HEK293 (cell line): Measurements from ENCODE around the gene PRCC.

Experiments used
- GFI1B ChIP-seq: fragments of 450-650 bp; formaldehyde crosslinking; IDR thresholded peaks from 2 replicates; pipeline ENCODE4 v1.5.1; 2016; ENCODE audit warnings: missing biosample characterization, missing genetic modification characterization
- KLF9 ChIP-seq: fragments of 450-650 bp; formaldehyde crosslinking; IDR thresholded peaks from 2 replicates; pipeline ENCODE4 v1.5.1; 2016; ENCODE audit warnings: missing biosample characterization, missing genetic modification characterization, low read depth
- MYNN ChIP-seq: fragments of 450-650 bp; formaldehyde crosslinking; IDR thresholded peaks from 2 replicates; pipeline ENCODE4 v1.5.1; 2016; ENCODE audit warnings: missing biosample characterization, missing genetic modification characterization, borderline replicate concordance
- RBAK ChIP-seq: fragments of 450-650 bp; formaldehyde crosslinking; IDR thresholded peaks from 2 replicates; pipeline ENCODE4 v1.5.1; 2016; ENCODE audit warnings: missing biosample characterization, missing genetic modification characterization
- SP7 ChIP-seq: fragments of 450-650 bp; formaldehyde crosslinking; IDR thresholded peaks from 2 replicates; pipeline ENCODE4 v1.5.1; 2016; ENCODE audit warnings: missing biosample characterization, missing genetic modification characterization
- WT1 ChIP-seq: fragments of 450-650 bp; formaldehyde crosslinking; IDR thresholded peaks from 2 replicates; pipeline ENCODE4 v1.5.1; 2016; ENCODE audit warnings: missing biosample characterization, missing genetic modification characterization
- YY1 ChIP-seq: fragments of 450-650 bp; formaldehyde crosslinking; IDR thresholded peaks from 2 replicates; pipeline ENCODE4 v1.5.1; 2018; ENCODE audit warnings: missing biosample characterization, missing genetic modification characterization
- ZBTB1 ChIP-seq: fragments of 450-650 bp; formaldehyde crosslinking; IDR thresholded peaks from 2 replicates; pipeline ENCODE4 v1.5.1; 2016; ENCODE audit warnings: missing biosample characterization, missing genetic modification characterization
- ZBTB20 ChIP-seq: fragments of 450-650 bp; formaldehyde crosslinking; IDR thresholded peaks from 2 replicates; pipeline ENCODE4 v1.5.1; 2016; ENCODE audit warnings: missing biosample characterization, missing genetic modification characterization
- ZIC2 ChIP-seq: fragments of 450-650 bp; formaldehyde crosslinking; IDR thresholded peaks from 2 replicates; pipeline ENCODE4 v1.5.1; 2016; ENCODE audit warnings: missing biosample characterization, missing genetic modification characterization
- ZNF140 ChIP-seq: fragments of 450-650 bp; formaldehyde crosslinking; IDR thresholded peaks from 2 replicates; pipeline ENCODE4 v1.5.1; 2016; ENCODE audit warnings: missing biosample characterization, missing genetic modification characterization
- ZNF266 ChIP-seq: fragments of 450-650 bp; formaldehyde crosslinking; IDR thresholded peaks from 2 replicates; pipeline ENCODE4 v1.5.1; 2016; ENCODE audit warnings: missing biosample characterization, missing genetic modification characterization, low read depth
- ZNF311 ChIP-seq: fragments of 450-650 bp; formaldehyde crosslinking; IDR thresholded peaks from 2 replicates; pipeline ENCODE4 v1.5.1; 2017; ENCODE audit warnings: missing biosample characterization, missing genetic modification characterization, borderline replicate concordance
- ZNF335 ChIP-seq: fragments of 450-650 bp; formaldehyde crosslinking; conservative IDR thresholded peaks from 2 replicates; pipeline ENCODE4 v1.5.1; 2016; ENCODE audit warnings: missing biosample characterization, missing genetic modification characterization
- ZNF341 ChIP-seq: fragments of 450-650 bp; formaldehyde crosslinking; IDR thresholded peaks from 2 replicates; pipeline ENCODE4; 2016; ENCODE audit warnings: low read depth, missing biosample characterization, missing genetic modification characterization
- ZNF530 ChIP-seq: fragments of 450-650 bp; formaldehyde crosslinking; IDR thresholded peaks from 2 replicates; pipeline ENCODE4 v1.5.1; 2016; ENCODE audit warnings: low read depth, missing biosample characterization, missing genetic modification characterization
- ZNF544 ChIP-seq: fragments of 450-650 bp; formaldehyde crosslinking; IDR thresholded peaks from 2 replicates; pipeline ENCODE4 v1.5.0; 2017; ENCODE audit warnings: missing biosample characterization, missing genetic modification characterization
- ZNF664 ChIP-seq: fragments of 450-650 bp; formaldehyde crosslinking; IDR thresholded peaks from 2 replicates; pipeline ENCODE4 v1.5.1; 2016; ENCODE audit warnings: missing biosample characterization, missing genetic modification characterization
- ZNF837 ChIP-seq: fragments of 450-650 bp; formaldehyde crosslinking; IDR thresholded peaks from 2 replicates; pipeline ENCODE4 v1.5.1; 2016; ENCODE audit warnings: missing biosample characterization, missing genetic modification characterization
- TF ChIP-seq, protein P1 (sequence below): fragments of 450-650 bp; formaldehyde crosslinking; IDR thresholded peaks from 2 replicates; pipeline ENCODE4 v1.5.1; 2016; ENCODE audit warnings: missing biosample characterization, missing genetic modification characterization
- TF ChIP-seq, protein P2 (sequence below): fragments of 450-650 bp; formaldehyde crosslinking; IDR thresholded peaks from 2 replicates; pipeline ENCODE4 v1.5.1; 2017; ENCODE audit warnings: missing biosample characterization, missing genetic modification characterization
- TF ChIP-seq, protein P3 (sequence below): fragments of 450-650 bp; formaldehyde crosslinking; IDR thresholded peaks from 2 replicates; pipeline ENCODE4 v1.5.1; 2016; ENCODE audit warnings: missing biosample characterization, missing genetic modification characterization
- TF ChIP-seq, protein P4 (sequence below): fragments of 450-650 bp; formaldehyde crosslinking; IDR thresholded peaks from 2 replicates; pipeline ENCODE4 v1.5.1; 2017; ENCODE audit warnings: missing biosample characterization, missing genetic modification characterization
- TF ChIP-seq, protein P5 (sequence below): fragments of 450-650 bp; formaldehyde crosslinking; IDR thresholded peaks from 2 replicates; pipeline ENCODE4 v1.5.1; 2017; ENCODE audit warnings: missing biosample characterization, missing genetic modification characterization
- TF ChIP-seq, protein P6 (sequence below): fragments of 450-650 bp; formaldehyde crosslinking; IDR thresholded peaks from 2 replicates; pipeline ENCODE4 v1.5.1; 2016; ENCODE audit warnings: missing biosample characterization, missing genetic modification characterization
- TF ChIP-seq, protein P7 (sequence below): fragments of 450-650 bp; formaldehyde crosslinking; IDR thresholded peaks from 2 replicates; pipeline ENCODE4 v1.5.1; 2017; ENCODE audit warnings: missing biosample characterization, missing genetic modification characterization
- TF ChIP-seq, protein P8 (sequence below): fragments of 450-650 bp; formaldehyde crosslinking; IDR thresholded peaks from 2 replicates; pipeline ENCODE4 v1.5.1; 2016; ENCODE audit warnings: missing biosample characterization, missing genetic modification characterization

PRCC gene

DNA sequence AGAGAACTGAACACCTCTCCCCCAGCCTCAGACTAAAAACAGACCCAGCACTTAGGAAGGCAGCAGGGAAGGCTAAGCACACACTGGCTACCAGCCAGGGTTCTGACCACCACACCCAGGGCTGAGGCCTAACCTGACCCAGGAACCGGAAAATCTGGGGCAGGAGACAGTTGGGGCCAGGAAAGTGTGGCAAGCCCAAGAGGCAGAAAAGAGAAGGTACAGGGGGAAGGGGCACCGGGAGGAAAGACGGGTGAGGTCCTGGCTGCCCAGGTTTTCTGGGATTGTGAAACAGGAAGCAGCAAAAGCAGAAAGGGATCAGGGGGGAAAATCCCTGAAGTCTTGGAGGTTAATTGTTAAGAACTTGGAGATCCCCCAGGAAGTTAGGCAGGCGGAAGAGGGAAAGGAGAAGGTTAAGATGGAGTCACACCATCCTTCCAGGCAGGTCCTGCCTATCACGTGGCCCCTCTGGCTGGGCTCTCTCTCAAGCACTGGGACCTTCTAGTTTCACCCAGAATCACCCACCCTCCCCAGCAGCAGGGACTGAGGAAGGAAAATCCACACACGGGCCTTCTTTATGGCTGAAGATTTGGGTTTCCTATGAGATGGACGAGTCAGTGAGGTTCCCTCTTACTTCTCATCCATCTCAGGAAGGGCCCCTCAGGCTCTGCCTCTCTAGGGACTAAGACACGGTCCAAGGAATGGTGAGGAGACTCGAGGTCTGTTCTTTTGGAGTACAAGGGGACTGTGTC lies 18.5 kb upstream of the PRCC start (continued):
- TF ChIP-seq ZNF266 (tag by site-specific recombination) = no peak
- no peak for TF ChIP-seq ZNF544 (tag by site-specific recombination)
- TF ChIP-seq MYNN = no peak
- TF ChIP-seq, protein P1, sequence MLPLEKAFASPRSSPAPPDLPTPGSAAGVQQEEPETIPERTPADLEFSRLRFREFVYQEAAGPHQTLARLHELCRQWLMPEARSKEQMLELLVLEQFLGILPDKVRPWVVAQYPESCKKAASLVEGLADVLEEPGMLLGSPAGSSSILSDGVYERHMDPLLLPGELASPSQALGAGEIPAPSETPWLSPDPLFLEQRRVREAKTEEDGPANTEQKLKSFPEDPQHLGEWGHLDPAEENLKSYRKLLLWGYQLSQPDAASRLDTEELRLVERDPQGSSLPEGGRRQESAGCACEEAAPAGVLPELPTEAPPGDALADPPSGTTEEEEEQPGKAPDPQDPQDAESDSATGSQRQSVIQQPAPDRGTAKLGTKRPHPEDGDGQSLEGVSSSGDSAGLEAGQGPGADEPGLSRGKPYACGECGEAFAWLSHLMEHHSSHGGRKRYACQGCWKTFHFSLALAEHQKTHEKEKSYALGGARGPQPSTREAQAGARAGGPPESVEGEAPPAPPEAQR (tag by site-specific recombination) = no peak
- TF ChIP-seq ZNF530 (tag by site-specific recombination) = no peak
- TF ChIP-seq, protein P2, sequence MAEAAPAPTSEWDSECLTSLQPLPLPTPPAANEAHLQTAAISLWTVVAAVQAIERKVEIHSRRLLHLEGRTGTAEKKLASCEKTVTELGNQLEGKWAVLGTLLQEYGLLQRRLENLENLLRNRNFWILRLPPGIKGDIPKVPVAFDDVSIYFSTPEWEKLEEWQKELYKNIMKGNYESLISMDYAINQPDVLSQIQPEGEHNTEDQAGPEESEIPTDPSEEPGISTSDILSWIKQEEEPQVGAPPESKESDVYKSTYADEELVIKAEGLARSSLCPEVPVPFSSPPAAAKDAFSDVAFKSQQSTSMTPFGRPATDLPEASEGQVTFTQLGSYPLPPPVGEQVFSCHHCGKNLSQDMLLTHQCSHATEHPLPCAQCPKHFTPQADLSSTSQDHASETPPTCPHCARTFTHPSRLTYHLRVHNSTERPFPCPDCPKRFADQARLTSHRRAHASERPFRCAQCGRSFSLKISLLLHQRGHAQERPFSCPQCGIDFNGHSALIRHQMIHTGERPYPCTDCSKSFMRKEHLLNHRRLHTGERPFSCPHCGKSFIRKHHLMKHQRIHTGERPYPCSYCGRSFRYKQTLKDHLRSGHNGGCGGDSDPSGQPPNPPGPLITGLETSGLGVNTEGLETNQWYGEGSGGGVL (tag by site-specific recombination) = no peak
- TF ChIP-seq, protein P3, sequence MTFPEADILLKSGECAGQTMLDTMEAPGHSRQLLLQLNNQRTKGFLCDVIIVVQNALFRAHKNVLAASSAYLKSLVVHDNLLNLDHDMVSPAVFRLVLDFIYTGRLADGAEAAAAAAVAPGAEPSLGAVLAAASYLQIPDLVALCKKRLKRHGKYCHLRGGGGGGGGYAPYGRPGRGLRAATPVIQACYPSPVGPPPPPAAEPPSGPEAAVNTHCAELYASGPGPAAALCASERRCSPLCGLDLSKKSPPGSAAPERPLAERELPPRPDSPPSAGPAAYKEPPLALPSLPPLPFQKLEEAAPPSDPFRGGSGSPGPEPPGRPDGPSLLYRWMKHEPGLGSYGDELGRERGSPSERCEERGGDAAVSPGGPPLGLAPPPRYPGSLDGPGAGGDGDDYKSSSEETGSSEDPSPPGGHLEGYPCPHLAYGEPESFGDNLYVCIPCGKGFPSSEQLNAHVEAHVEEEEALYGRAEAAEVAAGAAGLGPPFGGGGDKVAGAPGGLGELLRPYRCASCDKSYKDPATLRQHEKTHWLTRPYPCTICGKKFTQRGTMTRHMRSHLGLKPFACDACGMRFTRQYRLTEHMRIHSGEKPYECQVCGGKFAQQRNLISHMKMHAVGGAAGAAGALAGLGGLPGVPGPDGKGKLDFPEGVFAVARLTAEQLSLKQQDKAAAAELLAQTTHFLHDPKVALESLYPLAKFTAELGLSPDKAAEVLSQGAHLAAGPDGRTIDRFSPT (tag by site-specific recombination) = no peak
- TF ChIP-seq ZNF664 = no peak
- no peak for TF ChIP-seq RBAK (tag by site-specific recombination)
- no peak for TF ChIP-seq ZNF837
- no peak for TF ChIP-seq ZNF311 (tag by site-specific recombination)
- TF ChIP-seq, protein P4, sequence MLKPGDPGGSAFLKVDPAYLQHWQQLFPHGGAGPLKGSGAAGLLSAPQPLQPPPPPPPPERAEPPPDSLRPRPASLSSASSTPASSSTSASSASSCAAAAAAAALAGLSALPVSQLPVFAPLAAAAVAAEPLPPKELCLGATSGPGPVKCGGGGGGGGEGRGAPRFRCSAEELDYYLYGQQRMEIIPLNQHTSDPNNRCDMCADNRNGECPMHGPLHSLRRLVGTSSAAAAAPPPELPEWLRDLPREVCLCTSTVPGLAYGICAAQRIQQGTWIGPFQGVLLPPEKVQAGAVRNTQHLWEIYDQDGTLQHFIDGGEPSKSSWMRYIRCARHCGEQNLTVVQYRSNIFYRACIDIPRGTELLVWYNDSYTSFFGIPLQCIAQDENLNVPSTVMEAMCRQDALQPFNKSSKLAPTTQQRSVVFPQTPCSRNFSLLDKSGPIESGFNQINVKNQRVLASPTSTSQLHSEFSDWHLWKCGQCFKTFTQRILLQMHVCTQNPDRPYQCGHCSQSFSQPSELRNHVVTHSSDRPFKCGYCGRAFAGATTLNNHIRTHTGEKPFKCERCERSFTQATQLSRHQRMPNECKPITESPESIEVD = no peak
- no peak for TF ChIP-seq GFI1B
- TF ChIP-seq, protein P5, sequence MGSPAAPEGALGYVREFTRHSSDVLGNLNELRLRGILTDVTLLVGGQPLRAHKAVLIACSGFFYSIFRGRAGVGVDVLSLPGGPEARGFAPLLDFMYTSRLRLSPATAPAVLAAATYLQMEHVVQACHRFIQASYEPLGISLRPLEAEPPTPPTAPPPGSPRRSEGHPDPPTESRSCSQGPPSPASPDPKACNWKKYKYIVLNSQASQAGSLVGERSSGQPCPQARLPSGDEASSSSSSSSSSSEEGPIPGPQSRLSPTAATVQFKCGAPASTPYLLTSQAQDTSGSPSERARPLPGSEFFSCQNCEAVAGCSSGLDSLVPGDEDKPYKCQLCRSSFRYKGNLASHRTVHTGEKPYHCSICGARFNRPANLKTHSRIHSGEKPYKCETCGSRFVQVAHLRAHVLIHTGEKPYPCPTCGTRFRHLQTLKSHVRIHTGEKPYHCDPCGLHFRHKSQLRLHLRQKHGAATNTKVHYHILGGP (tag by site-specific recombination) = no peak
- TF ChIP-seq, protein P6, sequence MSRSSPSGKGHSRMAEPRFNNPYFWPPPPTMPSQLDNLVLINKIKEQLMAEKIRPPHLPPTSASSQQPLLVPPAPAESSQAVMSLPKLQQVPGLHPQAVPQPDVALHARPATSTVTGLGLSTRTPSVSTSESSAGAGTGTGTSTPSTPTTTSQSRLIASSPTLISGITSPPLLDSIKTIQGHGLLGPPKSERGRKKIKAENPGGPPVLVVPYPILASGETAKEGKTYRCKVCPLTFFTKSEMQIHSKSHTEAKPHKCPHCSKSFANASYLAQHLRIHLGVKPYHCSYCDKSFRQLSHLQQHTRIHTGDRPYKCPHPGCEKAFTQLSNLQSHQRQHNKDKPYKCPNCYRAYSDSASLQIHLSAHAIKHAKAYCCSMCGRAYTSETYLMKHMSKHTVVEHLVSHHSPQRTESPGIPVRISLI (tag by site-specific recombination) = no peak
- TF ChIP-seq ZBTB1 (tag by site-specific recombination) = no peak
- TF ChIP-seq ZBTB20 = peak; percentile 78
- TF ChIP-seq, protein P7, sequence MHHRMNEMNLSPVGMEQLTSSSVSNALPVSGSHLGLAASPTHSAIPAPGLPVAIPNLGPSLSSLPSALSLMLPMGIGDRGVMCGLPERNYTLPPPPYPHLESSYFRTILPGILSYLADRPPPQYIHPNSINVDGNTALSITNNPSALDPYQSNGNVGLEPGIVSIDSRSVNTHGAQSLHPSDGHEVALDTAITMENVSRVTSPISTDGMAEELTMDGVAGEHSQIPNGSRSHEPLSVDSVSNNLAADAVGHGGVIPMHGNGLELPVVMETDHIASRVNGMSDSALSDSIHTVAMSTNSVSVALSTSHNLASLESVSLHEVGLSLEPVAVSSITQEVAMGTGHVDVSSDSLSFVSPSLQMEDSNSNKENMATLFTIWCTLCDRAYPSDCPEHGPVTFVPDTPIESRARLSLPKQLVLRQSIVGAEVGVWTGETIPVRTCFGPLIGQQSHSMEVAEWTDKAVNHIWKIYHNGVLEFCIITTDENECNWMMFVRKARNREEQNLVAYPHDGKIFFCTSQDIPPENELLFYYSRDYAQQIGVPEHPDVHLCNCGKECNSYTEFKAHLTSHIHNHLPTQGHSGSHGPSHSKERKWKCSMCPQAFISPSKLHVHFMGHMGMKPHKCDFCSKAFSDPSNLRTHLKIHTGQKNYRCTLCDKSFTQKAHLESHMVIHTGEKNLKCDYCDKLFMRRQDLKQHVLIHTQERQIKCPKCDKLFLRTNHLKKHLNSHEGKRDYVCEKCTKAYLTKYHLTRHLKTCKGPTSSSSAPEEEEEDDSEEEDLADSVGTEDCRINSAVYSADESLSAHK (tag by site-specific recombination) = no peak
- TF ChIP-seq WT1 (tag by site-specific recombination) = no peak
- TF ChIP-seq KLF9 (tag by site-specific recombination) = no peak
- TF ChIP-seq SP7 = no peak; the same call in none of the 2 replicates
- TF ChIP-seq, protein P8, sequence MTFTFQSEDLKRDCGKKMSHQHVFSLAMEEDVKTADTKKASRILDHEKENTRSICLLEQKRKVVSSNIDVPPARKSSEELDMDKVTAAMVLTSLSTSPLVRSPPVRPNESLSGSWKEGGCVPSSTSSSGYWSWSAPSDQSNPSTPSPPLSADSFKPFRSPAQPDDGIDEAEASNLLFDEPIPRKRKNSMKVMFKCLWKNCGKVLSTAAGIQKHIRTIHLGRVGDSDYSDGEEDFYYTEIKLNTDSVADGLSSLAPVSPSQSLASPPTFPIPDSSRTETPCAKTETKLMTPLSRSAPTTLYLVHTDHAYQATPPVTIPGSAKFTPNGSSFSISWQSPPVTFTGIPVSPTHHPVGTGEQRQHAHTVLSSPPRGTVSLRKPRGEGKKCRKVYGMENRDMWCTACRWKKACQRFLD (tag by site-specific recombination) = no peak
- TF ChIP-seq YY1 (tag by site-specific recombination) = no peak
- no peak; the same call in 1 of the 2 replicates for TF ChIP-seq ZIC2
- TF ChIP-seq ZNF341 (tag by site-specific recombination) = peak; percentile 85
- TF ChIP-seq ZNF140 (tag by site-specific recombination) = no peak
- TF ChIP-seq ZNF335 (tag by site-specific recombination) = peak; percentile 67
